GF-D8 (cell line): Measurements from ENCODE around the gene KRTCAP3.

Source experiments
- DNase-seq: peaks from one replicate; lab custom pipeline; 2025; lab: John Stamatoyannopoulos, UW

The KRTCAP3 gene

DNA sequence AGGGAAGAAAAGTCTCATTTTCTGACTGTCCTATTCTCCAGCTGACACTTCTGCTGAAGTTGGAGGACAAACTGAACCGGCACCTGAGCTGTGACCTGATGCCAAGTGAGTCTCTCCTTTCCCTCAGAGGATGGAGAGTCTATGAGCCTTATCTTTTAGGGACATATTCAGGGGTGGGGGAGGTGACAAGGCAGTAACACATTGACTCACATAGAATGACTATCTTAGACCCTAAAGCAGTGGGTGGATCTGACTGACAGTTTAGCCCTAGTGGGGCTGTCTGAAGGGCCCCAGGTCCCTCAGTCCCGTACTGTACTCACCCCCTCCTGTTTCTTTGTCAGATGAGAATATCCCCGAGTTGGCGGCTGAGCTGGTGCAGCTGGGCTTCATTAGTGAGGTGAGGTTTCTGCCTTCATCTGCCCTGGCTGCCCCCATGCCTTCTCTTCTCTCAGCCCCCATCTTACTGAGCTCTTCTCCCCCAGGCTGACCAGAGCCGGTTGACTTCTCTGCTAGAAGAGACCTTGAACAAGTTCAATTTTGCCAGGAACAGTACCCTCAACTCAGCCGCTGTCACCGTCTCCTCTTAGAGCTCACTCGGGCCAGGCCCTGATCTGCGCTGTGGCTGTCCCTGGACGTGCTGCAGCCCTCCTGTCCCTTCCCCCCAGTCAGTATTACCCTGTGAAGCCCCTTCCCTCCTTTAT lies 805 bp upstream of the KRTCAP3 start:
- no peak for DNase-seq

DNA sequence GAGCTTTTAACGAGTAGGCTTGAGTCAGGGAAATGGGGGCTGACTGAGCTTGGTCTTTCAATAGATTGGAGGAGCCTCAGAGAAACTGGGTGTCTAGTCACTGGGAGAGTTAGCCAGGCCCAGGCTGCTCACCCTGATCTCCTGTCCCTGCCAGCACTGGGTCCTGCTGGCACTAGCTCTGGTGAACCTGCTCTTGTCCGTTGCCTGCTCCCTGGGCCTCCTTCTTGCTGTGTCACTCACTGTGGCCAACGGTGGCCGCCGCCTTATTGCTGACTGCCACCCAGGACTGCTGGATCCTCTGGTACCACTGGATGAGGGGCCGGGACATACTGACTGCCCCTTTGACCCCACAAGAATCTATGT lies 720 bp downstream of the KRTCAP3 start:
- DNase-seq = no peak

DNA sequence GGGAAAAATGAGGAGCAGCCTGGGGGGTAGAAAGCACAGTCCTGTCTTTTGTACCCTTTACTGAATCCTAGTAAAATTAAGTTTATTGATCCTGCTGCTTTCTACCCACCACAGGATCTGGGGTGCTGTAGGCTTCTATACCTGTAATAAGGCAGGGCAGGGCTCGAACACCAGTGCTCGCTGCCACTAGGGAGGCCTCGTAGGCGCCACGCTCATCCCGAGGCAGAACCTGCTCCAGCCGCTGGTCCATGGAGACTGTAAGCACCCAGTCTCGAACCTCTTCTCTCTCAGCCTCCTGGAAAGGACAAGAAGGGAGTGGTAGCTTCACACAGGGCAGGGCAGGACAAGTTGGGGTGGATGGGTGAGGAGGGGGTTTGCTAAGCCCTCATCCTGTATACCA lies 3.0 kb downstream of the KRTCAP3 start:
- DNase-seq = no peak

DNA sequence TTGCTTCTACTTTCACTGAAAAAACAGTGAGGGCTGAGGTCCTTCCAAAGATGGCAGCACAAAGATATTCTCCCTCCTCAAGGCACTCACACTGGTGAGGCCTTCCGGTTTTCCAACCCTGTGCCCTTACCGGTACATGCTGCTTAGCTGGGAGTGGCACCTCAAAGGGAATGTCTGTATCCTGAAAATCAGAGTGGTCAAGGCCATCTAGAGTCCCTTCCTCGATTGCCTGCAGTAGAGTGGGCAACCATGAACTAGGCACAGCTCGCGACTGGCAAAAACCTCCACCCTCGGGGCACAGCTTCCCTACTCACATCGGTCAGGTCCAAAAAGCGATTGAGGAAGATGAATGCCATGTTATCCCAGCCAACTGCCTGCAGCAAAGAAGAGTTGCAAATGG lies 3.4 kb downstream of the KRTCAP3 start:
- no peak for DNase-seq

DNA sequence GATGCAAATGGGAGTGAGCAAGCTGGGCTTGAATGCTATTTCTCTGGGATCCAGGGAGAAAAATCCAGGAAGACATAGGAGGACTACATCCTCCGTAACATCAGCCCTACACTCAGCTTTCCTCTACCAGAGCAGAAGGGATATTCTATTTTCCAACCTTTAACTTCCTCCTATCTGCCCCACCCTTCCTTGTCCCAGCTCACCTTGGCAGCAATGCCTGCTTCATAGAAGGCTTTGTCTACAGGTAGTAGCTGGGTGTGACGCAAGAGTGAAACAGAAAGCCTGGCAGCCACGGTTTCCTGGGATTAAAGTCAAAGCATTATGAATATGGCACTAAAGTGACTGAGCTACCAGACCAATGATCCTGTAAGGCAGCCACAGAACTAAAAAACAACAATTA lies 3.9 kb downstream of the KRTCAP3 start:
- DNase-seq = no peak

DNA sequence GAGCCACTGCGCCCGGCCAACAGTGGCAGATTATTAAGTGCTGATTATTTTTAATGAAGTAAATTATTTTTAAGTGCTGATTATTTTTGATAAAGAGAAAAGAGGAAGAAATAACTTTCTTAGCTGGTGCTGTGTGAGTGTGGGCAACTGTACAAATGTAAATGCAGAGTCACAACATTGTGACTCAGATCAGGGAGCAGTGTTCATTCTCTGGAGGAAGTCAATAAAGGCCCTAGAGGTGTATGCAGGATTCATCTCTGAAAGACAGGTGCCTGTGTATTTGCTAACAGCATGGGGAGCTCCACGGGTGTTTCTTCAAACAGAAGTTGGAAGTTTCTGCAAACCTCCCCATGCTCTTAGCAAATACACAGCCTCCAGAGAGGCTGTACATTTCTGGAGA lies 6.2 kb downstream of the KRTCAP3 start:
- DNase-seq = no peak

DNA sequence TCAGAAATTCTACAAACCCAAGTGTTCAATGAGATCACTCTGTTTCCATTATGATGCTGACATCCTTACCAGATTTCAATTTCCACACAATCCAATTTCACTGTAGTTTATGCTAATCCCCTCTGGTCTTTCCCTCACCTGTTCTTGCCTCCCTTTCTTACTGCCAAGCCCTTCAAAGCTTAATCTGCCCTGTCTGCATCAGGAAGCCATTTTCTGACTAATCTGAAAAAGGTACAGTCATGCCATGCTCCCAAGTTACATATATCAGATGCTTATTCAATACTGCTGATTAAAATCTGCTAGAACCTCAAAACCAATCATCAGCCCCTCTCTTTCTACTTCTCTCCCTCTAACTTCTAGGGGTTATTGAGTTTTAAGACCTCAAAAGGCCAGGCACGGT lies 8.9 kb downstream of the KRTCAP3 start:
- no peak for DNase-seq

DNA sequence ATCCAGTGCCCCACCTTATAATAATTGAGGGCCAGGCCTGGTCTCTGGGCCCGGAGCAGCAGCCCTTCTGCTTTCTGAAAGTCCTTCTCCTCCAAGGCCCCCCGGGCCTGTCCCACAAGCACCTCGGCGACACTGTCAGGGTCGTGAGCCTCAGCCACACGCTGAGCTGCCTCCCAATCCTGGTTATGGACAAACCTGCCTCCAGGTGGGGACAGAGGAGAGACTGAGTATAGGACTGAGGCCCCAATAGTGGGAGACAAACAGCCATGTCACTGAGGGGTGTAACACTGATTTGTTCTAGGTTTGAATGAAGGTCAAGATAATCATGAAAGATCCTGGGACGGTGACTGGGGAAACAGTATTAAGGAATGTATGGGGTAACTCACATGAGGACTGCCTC lies 11.8 kb downstream of the KRTCAP3 start:
- no peak for DNase-seq

DNA sequence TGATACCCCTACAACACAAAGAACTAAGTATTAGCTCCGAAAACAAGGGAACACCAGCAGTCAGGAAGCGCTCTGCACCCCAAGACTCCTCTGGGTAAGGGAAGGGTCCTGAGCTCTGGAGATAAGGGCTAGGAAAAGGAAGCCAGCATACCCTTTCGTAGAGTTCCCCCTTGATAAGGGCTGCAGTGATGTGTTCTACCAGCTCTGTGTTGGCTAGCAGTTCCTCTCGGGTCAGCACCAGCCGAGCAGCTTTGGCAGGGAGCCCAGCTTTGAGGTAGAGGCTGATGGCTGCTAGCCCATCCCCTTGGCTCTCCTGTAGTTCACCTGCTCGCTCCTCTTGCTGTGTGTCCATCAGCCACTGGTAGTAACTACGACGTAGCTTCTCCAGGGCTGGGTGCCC lies 18.9 kb downstream of the KRTCAP3 start:
- no peak for DNase-seq

DNA sequence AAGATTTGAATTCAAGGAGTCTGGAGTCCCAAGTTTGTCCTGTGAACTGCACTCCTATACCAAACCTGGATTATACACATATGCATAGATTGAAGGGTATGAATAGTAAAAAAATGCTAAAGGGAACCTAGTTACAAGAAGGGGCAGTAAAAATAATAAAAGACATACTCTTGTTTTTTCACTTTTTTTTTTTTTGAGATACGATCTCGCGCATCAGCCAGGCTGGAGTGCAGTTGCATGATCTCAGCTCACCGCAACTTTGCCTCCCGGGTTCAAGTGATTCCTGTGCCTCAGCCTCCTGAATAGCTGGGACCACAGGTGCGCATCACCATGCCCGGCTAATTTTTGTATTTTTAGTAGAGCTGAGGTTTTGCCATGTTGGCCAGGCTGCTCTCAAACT lies 22.3 kb downstream of the KRTCAP3 start:
- no peak for DNase-seq

DNA sequence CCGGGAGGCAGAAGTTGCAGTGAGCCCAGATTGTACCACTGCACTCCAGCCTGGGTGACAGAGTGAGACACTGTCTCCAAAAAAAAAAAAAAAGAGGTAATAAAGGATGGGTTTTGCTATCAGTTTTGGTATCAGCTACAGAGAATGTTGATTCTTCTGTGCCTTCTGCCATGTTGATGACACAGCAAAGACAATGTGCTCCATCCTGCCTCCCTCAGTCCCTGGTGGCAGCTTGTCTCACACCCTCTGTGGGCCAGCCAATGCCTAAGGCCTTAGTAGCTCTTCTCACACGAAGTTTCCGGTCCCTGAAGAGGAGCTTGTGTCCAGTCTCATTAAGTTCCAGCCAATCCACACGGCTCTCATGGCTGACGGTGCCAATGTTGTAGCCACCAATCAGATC lies 29.8 kb downstream of the KRTCAP3 start:
- no peak for DNase-seq

DNA sequence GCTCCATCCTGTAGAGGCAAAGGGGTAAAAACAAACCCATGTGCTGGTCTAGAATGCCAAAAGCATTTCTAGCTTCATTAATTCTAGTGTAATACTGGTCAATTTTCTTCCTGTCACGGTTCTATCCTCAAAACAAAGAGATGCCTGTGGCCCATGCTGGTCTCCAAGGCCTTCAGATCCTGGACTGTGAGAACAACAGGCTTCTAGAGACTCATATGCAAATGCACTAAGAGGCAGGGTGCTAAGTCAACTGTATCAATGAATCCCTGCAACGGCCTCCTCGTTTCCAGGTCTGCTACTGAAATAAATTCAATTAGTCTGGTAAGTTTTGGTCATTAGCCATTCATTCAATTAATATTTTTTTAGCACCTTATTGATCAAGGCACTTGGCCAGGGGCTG lies 43.3 kb downstream of the KRTCAP3 start:
- DNase-seq = no peak

DNA sequence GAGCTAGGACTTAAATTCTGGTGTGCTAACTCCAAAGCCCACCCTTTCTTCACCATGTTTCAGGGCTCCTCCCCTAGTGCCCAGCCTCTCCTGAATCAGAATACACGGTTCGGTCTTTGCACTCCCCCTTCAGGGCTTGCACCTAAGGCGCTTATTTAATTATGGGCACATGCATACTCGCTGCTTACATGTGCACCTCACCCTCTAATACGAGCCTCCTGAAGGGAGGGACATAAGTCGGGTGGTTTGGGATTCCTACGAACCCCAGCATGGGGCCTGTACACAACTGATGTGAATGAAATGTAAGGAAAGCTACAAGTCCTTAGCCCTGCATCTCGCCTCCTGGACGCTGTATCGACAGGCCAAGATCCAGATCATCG lies 46.9 kb downstream of the KRTCAP3 start:
- DNase-seq = no peak

DNA sequence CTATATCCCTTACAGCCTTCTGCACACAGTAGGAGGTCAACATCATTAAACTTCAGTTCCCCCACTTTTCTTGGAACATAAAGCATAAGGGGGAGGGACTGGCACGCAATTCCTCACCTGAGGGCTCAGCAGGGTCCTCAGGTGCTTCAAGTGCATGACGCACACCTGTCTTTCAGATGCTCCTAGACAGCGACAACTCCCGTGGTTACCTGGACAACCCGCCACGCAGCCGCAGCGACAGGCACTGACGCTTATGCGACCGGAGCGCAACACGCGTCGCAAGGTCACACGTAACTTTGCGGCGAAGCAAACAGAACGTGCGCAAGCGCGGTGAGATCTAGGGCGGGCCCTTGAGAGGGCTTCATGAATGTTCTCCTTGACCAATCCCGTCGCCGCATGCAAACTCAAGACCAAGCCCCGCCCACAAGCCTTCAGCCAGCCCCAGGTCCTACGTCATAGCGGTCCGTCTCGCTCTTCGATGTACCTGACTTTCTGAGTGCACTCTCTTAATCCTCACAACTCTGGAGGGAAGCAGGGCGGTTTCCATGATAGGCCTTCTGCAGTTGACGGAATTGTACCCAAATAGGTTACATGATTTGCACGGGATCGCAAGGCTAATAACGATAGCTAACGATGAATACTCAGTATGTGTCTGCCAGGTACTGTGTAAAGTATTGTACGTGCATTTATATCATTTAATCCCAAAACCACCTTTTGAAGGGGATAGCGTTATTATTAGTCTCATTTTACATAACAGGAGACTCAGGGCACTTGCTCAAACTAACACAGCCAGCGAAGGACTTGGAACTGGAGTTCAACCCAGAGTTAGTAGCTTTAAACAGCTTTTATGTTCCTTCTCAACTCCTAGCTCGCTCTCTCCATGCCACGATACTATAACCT lies 47.6 kb downstream of the KRTCAP3 start, which contains the start of gene IFT172:
TSS of gene IFT172 (minus strand) at position 246 of the 900 bp plus-strand sequence. CDS start at position 156, 90 bp downstream.
- DNase-seq = peak; percentile 96

DNA sequence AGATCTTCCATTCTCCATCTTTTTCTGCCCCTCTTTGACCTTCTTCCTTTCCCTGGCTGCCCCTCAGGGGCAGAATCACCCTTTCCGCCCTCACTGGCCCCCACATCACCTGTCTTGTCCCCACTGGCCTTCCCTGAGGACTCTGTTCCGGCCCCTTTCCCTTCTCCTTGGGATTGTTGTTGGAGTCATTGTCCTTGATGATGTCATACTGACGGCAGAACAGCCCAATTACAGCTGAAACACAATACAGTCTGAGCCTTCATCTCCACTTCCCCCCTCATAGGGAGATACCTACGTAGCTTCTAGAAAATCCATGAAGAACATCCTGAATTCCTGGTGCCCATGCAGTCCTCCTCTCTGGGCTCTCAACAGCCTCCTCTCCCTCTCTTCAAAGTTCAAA lies 50.4 kb downstream of the KRTCAP3 start:
- no peak for DNase-seq

DNA sequence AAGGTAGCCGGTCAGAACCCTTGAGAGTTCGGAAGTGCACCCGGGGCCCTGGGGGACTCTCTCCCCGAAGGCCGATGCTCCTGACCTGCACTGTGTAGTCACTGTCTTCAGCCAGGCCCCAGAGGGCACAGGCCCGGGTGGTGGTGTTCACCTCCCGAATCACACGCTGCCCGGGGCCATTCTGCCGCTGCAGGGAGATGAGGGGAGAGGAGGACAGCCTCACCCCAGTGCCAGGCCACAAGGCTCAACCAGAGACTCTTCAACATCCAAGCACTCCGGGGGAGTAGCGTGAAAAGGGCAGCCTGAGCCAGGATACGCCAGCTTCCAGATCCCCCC lies 51.7 kb downstream of the KRTCAP3 start:
- no peak for DNase-seq
